HuH-7.5 (cell line): Measurements from ENCODE around the gene RTL1.

Source experiments
- DNase-seq: peaks from one replicate; pipeline ENCODE4 v3.0.0; 2011; ENCODE audit warnings: low spot score

RTL1 gene

DNA sequence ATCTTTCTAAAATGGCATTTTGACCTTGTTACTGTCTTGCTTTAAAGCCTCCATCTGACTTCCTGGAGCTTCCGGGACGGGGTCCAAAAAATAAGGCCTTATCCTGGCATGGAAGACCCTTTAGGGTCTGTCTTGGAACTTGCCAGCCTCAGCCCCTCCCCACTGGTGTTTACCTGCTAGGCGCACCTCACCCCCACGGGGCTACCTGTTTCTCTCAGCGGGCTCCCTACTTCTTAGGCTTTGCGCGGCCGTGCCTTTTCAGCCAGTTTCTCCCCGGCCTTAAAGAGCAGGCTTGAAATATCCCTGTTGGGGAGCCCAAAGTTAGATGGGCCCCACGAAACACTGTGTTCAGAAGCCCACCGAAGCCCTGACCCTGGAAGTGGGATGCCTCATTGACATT is 5.1 kb downstream of the RTL1 start:
- no peak for DNase-seq

DNA sequence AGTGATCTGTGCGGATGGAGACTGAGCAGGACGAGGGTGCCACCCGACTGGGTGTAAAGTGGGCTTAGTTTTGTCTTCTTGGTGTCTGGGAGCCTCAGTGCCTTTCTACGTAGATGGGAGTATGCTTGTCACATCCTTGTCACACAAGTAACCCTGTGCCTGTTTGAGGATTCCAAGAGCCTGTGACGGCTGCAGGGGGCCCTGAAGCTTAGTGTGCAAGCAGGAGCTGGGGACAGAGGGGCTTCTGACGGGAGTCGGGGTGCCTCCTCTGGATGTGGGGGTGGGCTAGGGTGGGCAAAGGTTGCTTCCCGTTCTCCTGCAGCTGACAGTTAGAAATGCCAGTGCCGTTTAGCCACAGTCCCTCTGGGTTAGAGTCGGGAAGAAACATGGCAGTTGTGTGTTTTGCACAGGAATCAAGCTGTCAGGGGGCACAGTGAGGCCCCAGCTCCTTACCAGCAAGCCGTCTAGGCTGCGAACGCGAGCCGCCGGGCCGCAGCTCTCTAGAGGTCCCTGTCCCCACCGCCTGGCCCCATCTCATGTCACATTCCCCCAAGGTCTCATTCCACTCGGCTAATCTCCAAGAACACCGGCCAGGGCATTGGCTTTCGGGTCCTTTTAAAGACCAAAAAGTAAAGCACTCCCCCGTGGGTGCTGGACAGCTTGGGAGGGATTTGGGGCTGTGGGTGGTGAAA is 7.0 kb downstream of the RTL1 start:
- DNase-seq = no peak

DNA sequence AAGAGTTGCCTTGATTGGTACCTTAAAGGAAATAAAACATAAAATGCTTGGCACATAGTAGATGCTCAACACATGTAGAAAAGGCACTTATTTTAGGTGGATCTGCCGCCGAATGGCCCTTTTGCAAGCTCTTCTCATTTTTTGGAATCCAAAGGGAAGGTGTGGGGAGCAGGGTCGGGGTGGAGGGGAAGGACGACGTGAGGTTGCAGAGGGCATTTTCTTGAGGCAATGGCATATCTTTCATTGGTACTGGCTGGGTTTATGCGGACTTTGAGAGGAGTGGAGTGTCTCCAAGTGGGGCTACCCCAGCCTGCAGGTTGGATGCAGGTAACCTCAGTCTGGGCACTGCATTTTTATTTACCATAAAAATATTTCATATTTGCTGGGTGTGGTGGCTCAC is 8.1 kb downstream of the RTL1 start:
- DNase-seq = no peak

- DNase-seq = no peak
Measured at GRCh38 chr14:100894416-100894815, 9.1 kb downstream of the RTL1 start.

- DNase-seq = no peak
Measured at GRCh38 chr14:100893760-100894159, 9.8 kb downstream of the RTL1 start.

DNA sequence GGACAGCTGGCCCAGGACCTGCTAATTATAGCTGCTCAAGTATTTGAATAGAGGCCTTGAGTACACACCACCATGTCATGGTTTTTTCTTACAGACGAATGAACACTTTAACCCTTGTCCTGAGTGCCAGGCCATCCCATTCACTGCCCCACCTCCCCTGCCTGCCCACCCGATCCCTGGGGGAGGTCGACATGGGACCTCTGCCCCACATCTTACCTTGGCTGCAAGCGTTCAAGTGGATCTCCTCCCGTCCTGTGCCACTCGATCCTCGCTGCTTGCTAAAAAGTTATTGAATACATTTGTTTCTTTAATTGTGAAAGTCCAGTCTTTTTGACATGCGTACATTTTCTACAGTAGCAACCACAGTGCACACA is 10.3 kb downstream of the RTL1 start:
- no peak for DNase-seq

GRCh38 chr14:100892496-100893227 is 10.9 kb downstream of the RTL1 start:
- no peak for DNase-seq

- no peak for DNase-seq
Measured at GRCh38 chr14:100891501-100892445, 11.7 kb downstream of the RTL1 start.

- DNase-seq = no peak
Measured at GRCh38 chr14:100891051-100891450, 12.5 kb downstream of the RTL1 start.

DNA sequence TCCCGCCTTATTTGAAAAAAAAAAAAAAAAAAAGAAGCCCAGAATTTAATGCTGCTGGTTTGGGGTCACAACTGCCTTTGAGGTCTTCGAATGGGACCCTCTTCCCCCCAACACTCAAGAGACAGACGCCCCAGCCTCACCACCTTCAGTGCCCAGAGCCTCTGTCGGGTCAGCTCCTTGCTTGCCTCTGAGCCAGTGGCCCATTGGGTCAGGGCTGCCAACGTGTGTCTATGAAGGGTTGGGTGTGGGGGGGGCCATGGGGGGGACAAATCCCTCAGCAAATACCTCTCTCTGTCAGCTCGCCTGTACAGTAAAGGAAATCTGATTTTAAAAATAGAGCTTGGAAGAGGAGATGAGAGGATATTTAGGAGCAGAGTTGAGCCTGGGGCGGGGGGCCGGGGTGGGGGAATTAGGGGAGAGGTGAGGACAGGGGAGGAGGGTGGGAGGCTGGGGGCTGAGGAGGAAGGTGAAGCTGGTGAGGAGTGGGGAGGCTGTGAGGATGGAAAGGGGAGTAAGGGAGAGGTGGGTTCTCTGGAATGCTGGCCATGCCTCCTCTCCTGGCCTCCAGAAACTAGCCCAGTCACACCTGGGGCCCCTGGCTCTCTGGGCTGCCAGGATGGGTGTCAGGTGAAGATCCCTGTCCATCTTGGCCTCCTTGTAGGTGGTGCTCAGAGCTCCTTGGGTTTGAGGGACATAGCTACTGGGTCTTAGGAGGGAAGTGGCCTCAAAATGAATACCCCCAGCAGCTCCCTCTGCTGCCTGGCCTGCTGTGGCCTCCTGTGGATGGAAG is 13.3 kb downstream of the RTL1 start:
- no peak for DNase-seq

DNA sequence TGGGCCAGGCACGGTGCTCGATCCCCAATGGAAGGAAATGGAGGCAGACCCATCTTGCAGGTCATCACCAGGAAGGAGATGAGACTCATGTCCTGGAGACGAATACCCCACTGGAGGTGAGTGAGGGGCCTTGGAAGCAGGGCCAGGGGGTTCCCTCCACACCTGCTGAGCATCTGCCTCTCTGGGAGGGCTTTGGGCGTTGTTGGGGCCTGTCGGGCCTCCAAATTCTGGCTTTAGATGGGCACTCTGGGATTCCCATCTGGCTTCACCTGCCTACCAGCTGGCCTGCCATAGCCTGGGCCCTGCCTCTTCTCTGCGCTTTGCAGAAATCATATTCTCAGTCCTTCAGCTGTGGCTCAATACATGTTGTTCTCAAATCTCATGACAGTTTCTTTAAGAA is 13.9 kb downstream of the RTL1 start:
- no peak for DNase-seq

GRCh38 chr14:100888789-100889315 is 14.7 kb downstream of the RTL1 start:
- DNase-seq = no peak

- no peak for DNase-seq
Measured at GRCh38 chr14:100887728-100888335, 15.7 kb downstream of the RTL1 start.

- no peak for DNase-seq
Measured at GRCh38 chr14:100885617-100886016, 17.9 kb downstream of the RTL1 start.

- DNase-seq = no peak
Measured at GRCh38 chr14:100885196-100885595, 18.3 kb downstream of the RTL1 start.

- DNase-seq = no peak
Measured at GRCh38 chr14:100884456-100884855, 19.1 kb downstream of the RTL1 start.

DNA sequence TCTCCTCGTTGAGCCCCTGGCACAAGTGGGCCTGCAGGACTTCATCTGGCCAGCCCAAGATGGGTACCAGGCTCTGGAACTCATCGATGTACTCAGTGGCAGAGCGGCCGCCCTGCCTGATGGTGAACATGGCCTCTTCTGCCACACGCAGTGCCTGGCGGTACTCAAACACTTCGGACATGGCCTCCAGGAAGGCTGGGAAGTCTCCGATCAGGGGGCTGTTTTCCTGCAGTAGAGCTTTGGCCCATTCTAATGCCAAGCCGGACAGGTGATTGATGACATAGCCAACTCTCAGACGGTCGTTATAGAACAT is 19.8 kb downstream of the RTL1 start:
- no peak for DNase-seq

- no peak for DNase-seq
Measured at GRCh38 chr14:100882991-100883788, 20.3 kb downstream of the RTL1 start.

DNA sequence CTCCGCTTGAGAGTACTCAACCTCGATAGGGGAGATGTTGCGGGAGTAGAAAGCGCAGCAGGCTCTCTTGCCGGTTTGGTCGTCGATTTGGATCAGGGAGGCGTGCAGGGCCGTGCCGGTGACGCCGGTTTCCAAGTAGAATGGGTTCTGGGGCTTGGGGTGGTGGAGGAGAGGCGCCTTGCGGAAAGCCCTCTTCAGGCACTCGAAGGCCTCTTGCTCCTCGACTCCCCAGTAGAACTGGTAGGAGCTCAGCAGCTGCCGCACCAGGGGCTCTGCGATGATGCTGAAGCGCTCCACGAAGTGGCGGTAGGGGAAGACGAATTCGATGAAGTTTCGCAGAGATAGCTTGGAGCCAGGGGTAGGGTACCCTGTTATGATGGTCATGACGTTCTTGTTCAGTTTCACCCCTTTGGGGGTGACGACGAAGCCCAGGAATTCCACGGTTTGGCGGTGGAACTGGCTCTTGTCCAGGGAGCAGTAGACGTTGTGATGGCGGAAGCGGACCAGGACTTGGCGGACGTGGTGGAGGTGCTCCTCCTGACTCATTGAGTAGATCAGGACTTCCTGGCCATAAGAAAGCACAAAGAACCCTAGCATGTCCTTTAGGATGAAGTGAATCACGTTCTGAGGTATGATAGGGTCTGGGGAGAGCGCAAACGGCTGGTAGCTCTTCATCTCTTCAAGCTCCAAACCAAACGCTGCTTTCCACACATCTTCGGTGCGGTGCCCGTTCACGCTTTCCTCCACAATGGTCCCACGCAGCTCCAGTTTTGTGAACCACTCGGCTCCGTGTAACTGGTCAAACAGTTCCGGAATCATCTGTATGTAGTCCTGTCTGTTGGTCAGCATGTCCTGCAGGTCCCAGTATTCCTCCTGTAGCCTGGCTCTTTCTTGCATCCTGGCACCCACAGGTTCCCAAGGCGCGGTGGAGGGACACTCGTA is 21.2 kb downstream of the RTL1 start:
- no peak for DNase-seq
